Measurements from ENCODE around the gene JMJD1C.

The JMJD1C gene

GRCh38 chr10:63229161-63229560, 236.6 kb downstream of the JMJD1C start:
- TF ChIP-seq POLR2A (IDR thresholded peaks at IDR 0.05; ENCODE audit: low read depth, low read length) = no peak
- TF ChIP-seq SPI1 (IDR thresholded peaks at IDR 0.05; ENCODE audit: low read depth, low read length) = no peak
- no peak for TF ChIP-seq PAX5 (IDR thresholded peaks at IDR 0.05; ENCODE audit: insufficient read depth, low read length, severe bottlenecking)
- TF ChIP-seq POLR2AphosphoS5 (IDR thresholded peaks at IDR 0.05; ENCODE audit: low read depth, low read length) = no peak
- no peak for TF ChIP-seq POU2F2 (IDR thresholded peaks at IDR 0.05; ENCODE audit: low read depth, low read length)
- no peak for TF ChIP-seq TAF1 (IDR thresholded peaks at IDR 0.05; ENCODE audit: low read depth, low read length)
- FAIRE-seq (no peak), DNase-seq (ENCODE audit: insufficient read length, low spot score) (no peak)

GRCh38 chr10:63228237-63228636, 237.5 kb downstream of the JMJD1C start:
- TF ChIP-seq POLR2AphosphoS5 (IDR thresholded peaks at IDR 0.05; ENCODE audit: low read depth, low read length) (no peak), TAF1 (IDR thresholded peaks at IDR 0.05; ENCODE audit: low read depth, low read length) (no peak), SPI1 (IDR thresholded peaks at IDR 0.05; ENCODE audit: low read depth, low read length) (no peak), POU2F2 (IDR thresholded peaks at IDR 0.05; ENCODE audit: low read depth, low read length) (no peak)
- FAIRE-seq = no peak
- DNase-seq (ENCODE audit: insufficient read length, low spot score) = no peak

GRCh38 chr10:63227207-63227895, 238.4 kb downstream of the JMJD1C start:
- TF ChIP-seq POU2F2 (IDR thresholded peaks at IDR 0.05; ENCODE audit: low read depth, low read length) (no peak), SPI1 (IDR thresholded peaks at IDR 0.05; ENCODE audit: low read depth, low read length) (no peak), POLR2AphosphoS5 (IDR thresholded peaks at IDR 0.05; ENCODE audit: low read depth, low read length) (no peak)
- no peak for FAIRE-seq
- DNase-seq (ENCODE audit: insufficient read length, low spot score) = no peak

GRCh38 chr10:63224241-63224640, 241.5 kb downstream of the JMJD1C start:
- TF ChIP-seq PAX5 (IDR thresholded peaks at IDR 0.05; ENCODE audit: insufficient read depth, low read length, severe bottlenecking) (no peak), POLR2A (IDR thresholded peaks at IDR 0.05; ENCODE audit: low read depth, low read length) (no peak), POLR2AphosphoS5 (IDR thresholded peaks at IDR 0.05; ENCODE audit: low read depth, low read length) (no peak), SPI1 (IDR thresholded peaks at IDR 0.05; ENCODE audit: low read depth, low read length) (no peak), POU2F2 (IDR thresholded peaks at IDR 0.05; ENCODE audit: low read depth, low read length) (no peak), TAF1 (IDR thresholded peaks at IDR 0.05; ENCODE audit: low read depth, low read length) (no peak)
- FAIRE-seq (no peak), DNase-seq (ENCODE audit: insufficient read length, low spot score) (no peak)

- FAIRE-seq = no peak
- TF ChIP-seq POLR2A (IDR thresholded peaks at IDR 0.05; ENCODE audit: low read depth, low read length) (no peak), TAF1 (IDR thresholded peaks at IDR 0.05; ENCODE audit: low read depth, low read length) (no peak), POLR2AphosphoS5 (IDR thresholded peaks at IDR 0.05; ENCODE audit: low read depth, low read length) (no peak), SPI1 (IDR thresholded peaks at IDR 0.05; ENCODE audit: low read depth, low read length) (no peak), POU2F2 (IDR thresholded peaks at IDR 0.05; ENCODE audit: low read depth, low read length) (no peak), PAX5 (IDR thresholded peaks at IDR 0.05; ENCODE audit: insufficient read depth, low read length, severe bottlenecking) (no peak)
- DNase-seq (ENCODE audit: insufficient read length, low spot score) = no peak
Observed at GRCh38 chr10:63221950-63222349, 243.8 kb downstream of the JMJD1C start.

GRCh38 chr10:63219749-63220148, 246.0 kb downstream of the JMJD1C start:
- TF ChIP-seq PAX5 (IDR thresholded peaks at IDR 0.05; ENCODE audit: insufficient read depth, low read length, severe bottlenecking) (no peak), SPI1 (IDR thresholded peaks at IDR 0.05; ENCODE audit: low read depth, low read length) (peak; percentile 82)
- FAIRE-seq (no peak), DNase-seq (ENCODE audit: insufficient read length, low spot score) (no peak)

GRCh38 chr10:63217120-63217605, 248.6 kb downstream of the JMJD1C start:
- DNase-seq (ENCODE audit: insufficient read length, low spot score) (no peak), FAIRE-seq (no peak)
- TF ChIP-seq PAX5 (IDR thresholded peaks at IDR 0.05; ENCODE audit: insufficient read depth, low read length, severe bottlenecking) = no peak
- no peak for TF ChIP-seq TAF1 (IDR thresholded peaks at IDR 0.05; ENCODE audit: low read depth, low read length)
- TF ChIP-seq POLR2AphosphoS5 (IDR thresholded peaks at IDR 0.05; ENCODE audit: low read depth, low read length) = no peak
- no peak for TF ChIP-seq POLR2A (IDR thresholded peaks at IDR 0.05; ENCODE audit: low read depth, low read length)
- no peak for TF ChIP-seq POU2F2 (IDR thresholded peaks at IDR 0.05; ENCODE audit: low read depth, low read length)
- no peak for TF ChIP-seq SPI1 (IDR thresholded peaks at IDR 0.05; ENCODE audit: low read depth, low read length)

- TF ChIP-seq SPI1 (IDR thresholded peaks at IDR 0.05; ENCODE audit: low read depth, low read length) (no peak), POLR2AphosphoS5 (IDR thresholded peaks at IDR 0.05; ENCODE audit: low read depth, low read length) (no peak), PAX5 (IDR thresholded peaks at IDR 0.05; ENCODE audit: insufficient read depth, low read length, severe bottlenecking) (no peak), POLR2A (IDR thresholded peaks at IDR 0.05; ENCODE audit: low read depth, low read length) (no peak), POU2F2 (IDR thresholded peaks at IDR 0.05; ENCODE audit: low read depth, low read length) (no peak), TAF1 (IDR thresholded peaks at IDR 0.05; ENCODE audit: low read depth, low read length) (no peak)
- DNase-seq (ENCODE audit: insufficient read length, low spot score) = no peak
- FAIRE-seq = no peak
Observed at GRCh38 chr10:63214571-63214970, 251.2 kb downstream of the JMJD1C start.

GRCh38 chr10:63213489-63213888, 252.3 kb downstream of the JMJD1C start:
- no peak for TF ChIP-seq PAX5 (IDR thresholded peaks at IDR 0.05; ENCODE audit: insufficient read depth, low read length, severe bottlenecking)
- TF ChIP-seq POLR2AphosphoS5 (IDR thresholded peaks at IDR 0.05; ENCODE audit: low read depth, low read length) = 0 out of 2 replicates have a peak, but pooled peaks have one; percentile 36
- DNase-seq (ENCODE audit: insufficient read length, low spot score) (no peak), FAIRE-seq (peak; percentile 26)

GRCh38 chr10:63210611-63211196, 255.1 kb downstream of the JMJD1C start:
- DNase-seq (ENCODE audit: insufficient read length, low spot score) = no peak
- FAIRE-seq = no peak
- no peak for TF ChIP-seq POLR2AphosphoS5 (IDR thresholded peaks at IDR 0.05; ENCODE audit: low read depth, low read length)
- peak; percentile 41; the same call in 1 of the 2 replicates for TF ChIP-seq SPI1 (IDR thresholded peaks at IDR 0.05; ENCODE audit: low read depth, low read length)
